NCI-H1930 (cell line): ENCODE data around the gene C16orf82.

ENCODE experiments used
- DNase-seq, 2 experiments: peaks; one replicate each; lab custom pipeline; 2025; lab: John Stamatoyannopoulos, UW

Gene C16orf82

GRCh38 chr16:27088216-27088615 is 21.5 kb downstream of the C16orf82 start:
- no peak for DNase-seq

GRCh38 chr16:27096375-27096774 is 29.6 kb downstream of the C16orf82 start:
- no peak for DNase-seq

GRCh38 chr16:27097800-27098230 is 31.1 kb downstream of the C16orf82 start:
- no peak for DNase-seq

- no peak for DNase-seq
Observed at GRCh38 chr16:27098366-27099049, 31.8 kb downstream of the C16orf82 start.

- no peak for DNase-seq
Observed at GRCh38 chr16:27102701-27103575, 36.2 kb downstream of the C16orf82 start.

GRCh38 chr16:27103954-27104353 is 37.2 kb downstream of the C16orf82 start:
- DNase-seq, result no peak

- no peak for DNase-seq
Observed at GRCh38 chr16:27106305-27106704, 39.6 kb downstream of the C16orf82 start.

GRCh38 chr16:27107185-27107592 is 40.5 kb downstream of the C16orf82 start:
- no peak for DNase-seq

- no peak for DNase-seq
Observed at GRCh38 chr16:27108051-27108770, 41.5 kb downstream of the C16orf82 start.

- no peak for DNase-seq
Observed at GRCh38 chr16:27108826-27109665, 42.3 kb downstream of the C16orf82 start.

GRCh38 chr16:27109666-27110523 is 43.2 kb downstream of the C16orf82 start:
- DNase-seq, result peak; percentile 33 to 40

- DNase-seq, result no peak
Observed at GRCh38 chr16:27110524-27110896, 43.8 kb downstream of the C16orf82 start.

- DNase-seq, result no peak
Observed at GRCh38 chr16:27111486-27111885, 44.8 kb downstream of the C16orf82 start.

- no peak for DNase-seq
Observed at GRCh38 chr16:27112093-27112811, 45.5 kb downstream of the C16orf82 start.

- no peak for DNase-seq
Observed at GRCh38 chr16:27113341-27113841, 46.7 kb downstream of the C16orf82 start.

- no peak for DNase-seq
Observed at GRCh38 chr16:27114006-27114405, 47.3 kb downstream of the C16orf82 start.

GRCh38 chr16:27118526-27118925 is 51.8 kb downstream of the C16orf82 start:
- DNase-seq, result no peak
